Measurements from ENCODE around the gene FUCA1. TPM values are rescaled to one million over a fixed set of nuclear protein-coding genes. Genes with fewer than 3 reads are reported as not detected.

Gene FUCA1
- total RNA-seq (10 to 100 TPM; 10.6 to 34.0 (median 15.1) TPM), polyA plus RNA-seq (10 to 100 TPM; 11.2 to 13.3 TPM)
- long read RNA-seq, donor 1, transcript FUCA1-201 (8 exons, 2,047 nt), result major isoform, 34 of 41 reads
- long read RNA-seq, donor 1, partial matches to known transcripts, result 2 of 41 reads
- long read RNA-seq, donor 1, other reads (novel, unspliced or antisense), result 5 of 41 reads
- long read RNA-seq, donor 2, transcript FUCA1-201 (8 exons, 2,047 nt), result major isoform, 31 of 37 reads
- long read RNA-seq, donor 2, partial matches to known transcripts, result 1 of 37 reads
- long read RNA-seq, donor 2, other reads (novel, unspliced or antisense), result 5 of 37 reads
- long read RNA-seq, donor 3, transcript FUCA1-201 (8 exons, 2,047 nt), result major isoform, 76 of 79 reads
- long read RNA-seq, donor 3, partial matches to known transcripts, result 0 of 79 reads
- long read RNA-seq, donor 3, other reads (novel, unspliced or antisense), result 3 of 79 reads

DNA sequence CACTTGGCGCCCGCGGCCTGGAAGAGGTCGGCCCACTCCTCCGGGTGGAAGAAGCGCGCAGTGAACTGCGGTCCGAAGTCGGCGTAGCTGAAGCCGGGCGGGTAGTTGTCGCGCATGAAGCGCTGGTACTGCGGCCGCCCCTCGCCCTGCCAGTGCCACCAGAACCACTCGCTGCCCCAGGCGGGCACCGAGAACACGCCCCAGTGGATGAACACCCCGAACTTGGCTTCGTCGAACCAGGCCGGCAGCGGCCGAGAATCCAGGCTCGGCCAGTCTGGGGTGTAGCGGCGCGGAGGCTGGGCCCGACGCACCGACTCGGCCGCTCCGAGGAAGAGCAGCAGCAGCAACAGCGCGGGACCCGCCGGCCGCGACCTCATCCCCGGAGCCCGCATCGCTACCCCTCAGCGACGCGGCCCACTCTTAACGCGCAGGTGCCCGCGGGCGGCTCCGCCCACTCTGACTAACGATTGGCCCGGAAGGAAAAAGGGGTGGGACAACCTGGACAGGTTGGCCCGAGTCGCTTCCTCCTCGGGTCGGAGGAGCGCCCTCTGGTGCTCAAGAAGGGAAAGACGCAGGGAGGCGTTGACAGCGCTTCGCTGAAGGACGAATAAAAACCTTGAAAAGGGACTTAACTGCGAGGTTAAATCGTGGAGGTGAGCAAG, at the start of gene FUCA1:
Gene FUCA1, minus strand, starts transcription at position 396 of the 662 bp plus-strand sequence. Its CDS starts 4 bp downstream, at position 392.
- ATAC-seq, result peak; percentile 97 to 99 (median 98)
- H3K4me3 ChIP-seq, result peak within 1 kb of the TSS; percentile 49 to 95 (median 85)
- TF ChIP-seq, protein P1, sequence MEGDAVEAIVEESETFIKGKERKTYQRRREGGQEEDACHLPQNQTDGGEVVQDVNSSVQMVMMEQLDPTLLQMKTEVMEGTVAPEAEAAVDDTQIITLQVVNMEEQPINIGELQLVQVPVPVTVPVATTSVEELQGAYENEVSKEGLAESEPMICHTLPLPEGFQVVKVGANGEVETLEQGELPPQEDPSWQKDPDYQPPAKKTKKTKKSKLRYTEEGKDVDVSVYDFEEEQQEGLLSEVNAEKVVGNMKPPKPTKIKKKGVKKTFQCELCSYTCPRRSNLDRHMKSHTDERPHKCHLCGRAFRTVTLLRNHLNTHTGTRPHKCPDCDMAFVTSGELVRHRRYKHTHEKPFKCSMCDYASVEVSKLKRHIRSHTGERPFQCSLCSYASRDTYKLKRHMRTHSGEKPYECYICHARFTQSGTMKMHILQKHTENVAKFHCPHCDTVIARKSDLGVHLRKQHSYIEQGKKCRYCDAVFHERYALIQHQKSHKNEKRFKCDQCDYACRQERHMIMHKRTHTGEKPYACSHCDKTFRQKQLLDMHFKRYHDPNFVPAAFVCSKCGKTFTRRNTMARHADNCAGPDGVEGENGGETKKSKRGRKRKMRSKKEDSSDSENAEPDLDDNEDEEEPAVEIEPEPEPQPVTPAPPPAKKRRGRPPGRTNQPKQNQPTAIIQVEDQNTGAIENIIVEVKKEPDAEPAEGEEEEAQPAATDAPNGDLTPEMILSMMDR (IDR thresholded peaks at IDR 0.05), result peak; percentile 92 to 99 (median 97)
- peak within 1 kb of the TSS in 9 of 10 donors; percentile 71 to 86 (median 78) for H3K27ac ChIP-seq
- peak; percentile 91 to 94 for DNase-seq
- H3K27me3 ChIP-seq, result no peaks in the 10 kb centered on the region
- WGBS, 2 donors, result 0% methylated on average over 70 to 71 of the region's 71 CpGs
- peaks cover 5 to 45% (median 19%) of the 10 kb centered on the region in 9 donors for H3K4me1 ChIP-seq
- peaks cover 0 to 24% (median 4%) of the 10 kb centered on the region in 9 donors for H3K36me3 ChIP-seq
- H3K9me3 ChIP-seq, result no peaks in the 10 kb centered on the region
- intact Hi-C loops (cut with DNase I), result loop anchor here (1.0 to 10.0 kb wide), 14 partner anchors 41 to 159 kb away; partner anchors contain the start of genes PITHD1 (in 4 of the 10), CNR2 (in 1 of the 10), GALE (in 1 of the 10) and HMGCL (in 1 of the 10)

DNA sequence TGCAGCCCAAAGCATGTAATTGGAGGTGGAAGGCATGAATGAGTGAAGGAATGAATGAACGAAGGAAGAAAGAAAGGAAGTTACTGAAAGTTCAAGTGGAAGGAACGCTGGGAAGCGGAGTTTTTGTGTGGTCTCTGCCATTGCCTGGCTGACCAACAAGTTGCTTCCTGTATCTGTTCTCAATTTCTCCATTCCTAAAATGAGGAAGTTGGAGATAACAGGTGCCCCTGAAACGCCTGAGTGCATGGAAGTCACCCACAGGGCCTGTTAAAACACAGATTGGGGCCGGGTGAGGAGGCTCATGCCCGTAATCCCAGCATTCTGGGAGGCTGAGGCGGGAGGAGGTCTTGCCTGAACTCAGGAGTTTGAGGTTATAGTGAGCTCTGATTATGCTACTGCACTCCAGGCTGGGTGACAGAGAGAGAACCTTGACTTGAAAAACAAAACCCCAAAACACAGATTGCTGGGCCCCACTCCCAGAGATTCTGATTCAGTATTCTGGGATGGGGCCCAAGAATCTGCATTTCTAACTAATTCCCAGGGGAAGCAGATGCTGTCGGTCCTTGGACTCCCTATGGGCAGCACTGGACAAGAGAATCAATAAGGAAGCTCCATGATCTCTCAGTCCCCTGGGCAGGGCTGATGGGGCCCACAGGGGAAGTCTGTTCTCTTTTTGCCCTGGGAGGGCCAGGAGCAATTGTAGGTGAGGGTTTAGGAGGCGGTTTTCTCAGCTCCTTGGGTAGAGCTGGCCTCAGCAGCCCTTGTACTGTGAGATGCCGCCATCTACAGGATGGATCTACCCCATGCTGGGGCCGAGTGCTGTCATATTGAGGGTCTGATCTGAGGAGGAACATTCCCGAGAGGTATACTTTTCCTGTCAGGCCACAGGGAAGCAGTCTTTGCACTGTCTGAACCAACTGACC, 48.4 kb upstream of the FUCA1 start:
- peak; percentile 51 to 56 for DNase-seq
- 47 to 49% methylated on average over 12 of the region's 12 CpGs for WGBS, 2 donors
- Histone ChIP-seq H3K27ac (peak overlapping the region in 3 of 10 donors; percentile 6 to 27 (median 16)), H3K27me3 (no peaks in the 10 kb centered on the region), H3K9me3 (no peaks in the 10 kb centered on the region), H3K4me3 (no peak overlapping the region), H3K4me1 (peaks cover 0 to 33% (median 8%) of the 10 kb centered on the region in 9 donors), H3K36me3 (no peaks in the 10 kb centered on the region)
- intact Hi-C loops (cut with DNase I), result loop anchor here in 6 of 10 donors (1.0 to 10.0 kb wide), 6 partner anchors 48 to 144 kb away; partner anchors contain the start of gene FUCA1 (in 2 of the 6)
- TF ChIP-seq, protein P1 (IDR thresholded peaks at IDR 0.05), result peak; percentile 34 to 76 (median 64)
- ATAC-seq, result peak; percentile 73 to 86 (median 80)

DNA sequence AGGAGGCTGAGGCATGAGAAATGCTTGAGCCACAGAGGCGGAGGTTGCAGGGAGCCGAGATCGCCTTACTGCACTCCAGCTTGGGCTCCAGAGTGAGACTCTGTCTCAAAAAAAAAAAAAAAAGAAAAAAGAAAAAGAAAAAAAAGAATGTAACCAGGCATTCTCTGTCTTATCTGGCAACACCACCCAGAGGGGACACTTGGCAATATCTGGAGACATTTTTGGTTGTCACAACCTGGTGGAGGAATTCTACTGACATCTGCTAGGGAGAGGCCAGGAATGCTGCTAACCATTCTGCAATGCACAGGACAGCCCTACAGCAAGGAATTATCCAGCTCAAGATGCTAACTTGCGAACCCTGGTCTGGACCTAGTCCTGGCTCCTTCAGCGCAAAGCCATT, 47.4 kb upstream of the FUCA1 start:
- TF ChIP-seq, protein P1 (IDR thresholded peaks at IDR 0.05), result no peak
- no peaks in the 10 kb centered on the region for H3K9me3 ChIP-seq
- no peaks in the 10 kb centered on the region for H3K36me3 ChIP-seq
- no peak overlapping the region for H3K27ac ChIP-seq
- no peak for DNase-seq
- H3K4me1 ChIP-seq, result peaks cover 0 to 38% (median 2%) of the 10 kb centered on the region in 9 donors
- 92 to 96% methylated on average over 5 of the region's 5 CpGs for WGBS, 2 donors
- H3K4me3 ChIP-seq, result no peak overlapping the region
- intact Hi-C loops (cut with DNase I), result loop anchor here in 6 of 10 donors (5.0 to 10.0 kb wide), 4 partner anchors 51 to 143 kb away; partner anchors contain the start of gene FUCA1 (in 1 of the 6)
- no peaks in the 10 kb centered on the region for H3K27me3 ChIP-seq
- no peak for ATAC-seq

All from heart right ventricle (tissue), 16 donors.